ENCODE data around the gene ARL6IP5.

The ARL6IP5 gene, protein sequence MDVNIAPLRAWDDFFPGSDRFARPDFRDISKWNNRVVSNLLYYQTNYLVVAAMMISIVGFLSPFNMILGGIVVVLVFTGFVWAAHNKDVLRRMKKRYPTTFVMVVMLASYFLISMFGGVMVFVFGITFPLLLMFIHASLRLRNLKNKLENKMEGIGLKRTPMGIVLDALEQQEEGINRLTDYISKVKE

GRCh38 chr3:69084326-69085167 lies at the start of gene ARL6IP5:
ARL6IP5 (plus strand) TSS chr3:69084937; CDS start chr3:69085048, 111 bp downstream.
- DNase-seq: peak; percentile 95

- DNase-seq: no peak
Measured at GRCh38 chr3:69044608-69045007, 40.1 kb upstream of the ARL6IP5 start.

DNA sequence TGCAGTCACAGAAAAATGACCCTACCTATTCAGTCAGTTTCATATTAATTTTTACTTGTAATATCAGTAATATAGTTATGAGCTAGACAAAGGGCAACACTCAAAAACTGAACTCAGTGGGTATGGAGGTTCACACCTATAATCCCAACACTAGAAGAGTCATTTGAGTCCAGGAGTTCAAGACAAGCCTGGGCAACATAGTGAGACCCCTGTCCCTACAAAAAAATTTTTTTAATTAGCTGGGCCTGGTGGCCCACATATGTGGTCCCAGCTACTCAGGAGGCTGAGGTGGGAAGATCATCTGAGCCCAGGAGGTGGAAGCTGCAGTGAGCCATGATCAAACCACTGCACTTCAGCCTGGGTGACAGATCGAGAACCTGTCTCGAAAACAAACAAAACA lies 35.7 kb upstream of the ARL6IP5 start:
- no peak for DNase-seq

GRCh38 chr3:69051756-69052471 lies 32.8 kb upstream of the ARL6IP5 start, which contains the start of gene TMF1:
TMF1 (minus strand) TSS chr3:69052333; CDS start chr3:69052086, 247 bp downstream.
- DNase-seq: peak; percentile 98

GRCh38 chr3:69052472-69052898 lies 32.3 kb upstream of the ARL6IP5 start:
- DNase-seq: no peak

GRCh38 chr3:69058180-69058946 lies 26.4 kb upstream of the ARL6IP5 start:
- no peak for DNase-seq

DNA sequence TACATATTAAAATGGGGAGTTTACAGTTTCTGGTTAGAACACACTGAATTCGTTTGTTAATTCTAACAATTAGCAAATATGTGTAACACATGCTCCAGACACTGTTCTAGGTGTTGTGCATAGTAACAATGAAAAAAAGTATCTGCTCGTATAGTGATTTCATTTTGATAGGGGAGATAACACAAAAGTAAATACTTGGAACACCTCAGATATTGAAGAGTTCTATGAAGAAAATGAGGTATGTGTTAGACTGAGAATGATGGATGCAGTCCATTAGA lies 25.9 kb upstream of the ARL6IP5 start:
- DNase-seq: no peak

DNA sequence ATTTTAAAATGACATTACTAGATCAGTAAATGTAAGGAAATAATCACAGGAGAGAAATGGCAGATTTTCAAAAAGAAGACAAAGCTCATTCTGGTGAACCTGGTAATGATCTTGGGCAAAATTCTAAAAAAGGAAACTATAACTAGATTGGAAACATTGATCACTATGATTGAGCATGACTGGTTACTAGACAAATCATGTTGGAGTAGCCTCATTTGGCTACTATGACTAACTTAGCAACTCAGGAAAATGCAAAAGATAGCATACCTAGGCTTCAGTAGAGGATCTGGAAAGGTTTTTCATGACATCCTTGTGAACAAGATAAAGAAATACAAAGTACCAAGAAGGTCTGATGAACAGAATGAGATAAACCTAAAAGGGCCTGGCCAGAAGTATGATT lies 25.0 kb upstream of the ARL6IP5 start:
- DNase-seq: no peak

GRCh38 chr3:69063636-69064035 lies 21.1 kb upstream of the ARL6IP5 start:
- DNase-seq: no peak

DNA sequence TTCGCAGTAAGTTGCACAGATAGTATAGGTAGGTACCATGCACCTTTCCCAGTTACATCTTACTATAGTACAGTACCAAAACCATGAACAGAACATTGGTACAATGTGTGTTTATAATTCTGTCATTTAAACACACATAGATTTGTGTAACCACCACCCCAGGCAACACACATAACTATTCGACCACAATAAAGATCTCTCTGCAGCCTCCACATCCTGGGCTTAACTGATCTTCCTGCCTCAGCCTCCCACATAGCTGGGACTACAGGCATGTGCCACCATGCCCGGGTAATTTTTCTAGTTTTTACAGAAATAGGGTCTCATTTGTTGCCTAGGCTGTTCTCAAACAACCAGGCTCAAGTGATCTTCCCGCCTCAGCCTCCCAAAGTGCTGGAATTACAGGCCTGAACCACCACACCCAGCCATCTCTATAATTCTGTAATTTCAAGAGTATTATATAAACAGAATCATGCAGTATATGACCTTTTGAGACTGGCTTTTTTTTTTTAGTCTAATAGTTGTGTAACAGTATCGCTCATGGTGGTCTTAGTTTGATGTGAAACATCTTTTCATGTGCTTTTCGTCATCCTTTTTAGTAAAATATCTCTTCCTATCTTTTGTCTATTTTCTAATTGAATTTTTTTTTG lies 19.3 kb upstream of the ARL6IP5 start:
- no peak for DNase-seq

- no peak for DNase-seq
Measured at GRCh38 chr3:69066121-69066520, 18.6 kb upstream of the ARL6IP5 start.

DNA sequence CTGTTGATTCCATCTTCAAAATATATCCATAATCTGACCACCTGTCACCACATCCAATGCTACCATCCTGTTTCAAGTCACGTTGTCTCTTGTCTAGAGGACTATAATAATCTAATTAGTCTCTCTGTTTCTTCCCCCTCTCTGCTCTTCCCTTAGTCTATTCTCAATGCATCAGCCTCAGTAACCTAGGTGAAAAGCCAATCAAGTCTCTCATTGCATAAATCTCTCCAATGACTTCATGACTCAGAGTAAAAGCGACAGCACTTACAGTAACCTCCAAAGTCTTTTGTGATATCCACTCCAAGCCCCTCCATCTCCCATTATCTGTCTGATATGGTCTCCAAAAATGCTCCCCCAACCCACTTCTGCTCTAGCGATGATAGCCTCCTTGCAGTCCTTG lies 11.8 kb upstream of the ARL6IP5 start:
- DNase-seq: no peak

DNA sequence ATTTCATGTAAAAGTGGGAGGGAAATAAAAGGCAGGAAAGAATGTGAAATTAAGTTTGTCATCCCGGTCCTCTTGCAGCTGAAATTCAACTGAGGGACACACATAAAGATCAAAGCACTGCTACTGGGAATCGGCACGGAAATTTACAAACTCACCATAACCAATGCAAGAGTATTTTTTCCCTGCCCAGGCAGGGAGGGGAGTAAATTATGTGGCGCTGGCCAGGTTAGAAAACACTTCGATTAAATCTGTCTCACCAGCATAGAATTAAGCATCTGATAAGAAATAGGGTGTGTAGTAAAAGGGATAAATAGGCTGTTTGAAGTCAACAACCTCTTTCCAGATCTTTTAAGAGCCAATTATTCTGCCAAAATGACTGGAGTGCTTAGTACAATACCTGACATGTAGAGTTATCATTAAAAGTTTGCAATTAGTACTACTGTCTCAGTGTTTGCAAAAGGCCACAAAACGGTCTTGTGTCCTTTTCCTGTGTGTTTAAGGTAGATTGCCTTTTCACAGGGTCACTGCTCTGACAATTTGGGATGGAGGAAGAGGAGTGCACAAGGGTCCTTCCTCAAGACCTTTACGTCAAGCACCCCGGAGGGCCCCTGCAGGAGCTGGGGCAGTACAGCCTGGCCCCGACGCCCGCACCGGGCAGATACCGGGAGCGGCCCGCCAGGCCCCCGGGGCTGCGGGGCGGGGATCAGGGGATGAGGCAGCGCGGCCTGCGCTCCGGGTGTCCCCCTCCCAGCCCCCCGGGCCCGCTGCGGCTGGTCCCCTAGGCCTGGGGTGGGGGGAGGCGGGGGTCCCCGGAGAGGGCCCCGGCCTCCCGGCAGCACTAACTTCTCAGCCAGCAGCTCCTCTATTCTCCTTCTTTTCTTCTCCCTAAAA lies 5.2 kb upstream of the ARL6IP5 start:
- no peak for DNase-seq

GRCh38 chr3:69080233-69080920 lies 4.4 kb upstream of the ARL6IP5 start, which contains the start of gene UBA3:
UBA3 (minus strand) TSS chr3:69080365; CDS start chr3:69080353, 12 bp downstream.
- DNase-seq: peak; percentile 95

DNA sequence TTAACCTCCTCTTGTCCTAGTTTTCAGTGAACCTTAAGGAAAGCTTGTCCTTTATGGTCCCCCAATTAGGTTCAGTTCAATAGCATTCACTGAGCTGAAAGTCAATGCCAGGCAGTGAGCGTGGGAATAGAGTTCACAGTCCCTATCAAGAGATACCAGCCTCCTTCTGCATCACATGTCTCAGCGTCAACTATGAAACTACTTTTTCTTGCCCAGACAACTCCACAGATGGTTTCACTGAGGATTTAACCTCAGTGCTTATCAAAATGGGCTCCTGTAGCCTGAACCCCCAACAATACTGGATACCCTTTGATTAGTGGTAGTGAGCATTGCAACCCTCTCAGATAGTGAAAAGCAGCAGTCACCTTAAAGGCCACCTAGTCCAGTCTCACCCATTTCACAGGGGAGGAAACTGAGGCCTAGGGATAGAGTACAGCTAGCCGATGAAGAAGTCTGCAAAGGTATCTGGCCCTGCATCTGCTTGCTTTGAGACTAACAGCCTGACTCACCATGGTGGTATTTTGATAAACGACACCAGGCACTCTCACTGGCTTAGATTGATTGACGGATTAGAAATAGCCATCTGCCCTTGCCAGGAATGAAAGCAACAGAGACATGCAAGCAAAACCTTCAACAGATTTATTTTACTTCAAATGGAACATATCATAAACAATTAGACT lies 3.0 kb upstream of the ARL6IP5 start:
- DNase-seq: no peak

- no peak for DNase-seq
Measured at GRCh38 chr3:69082361-69082760, 2.4 kb upstream of the ARL6IP5 start.

GRCh38 chr3:69082805-69083204 lies 1.9 kb upstream of the ARL6IP5 start:
- no peak for DNase-seq

GRCh38 chr3:69085168-69085832 lies 563 bp downstream of the ARL6IP5 start:
- no peak for DNase-seq
